Measurements from ENCODE around the gene NTRK3.

NTRK3 gene

DNA sequence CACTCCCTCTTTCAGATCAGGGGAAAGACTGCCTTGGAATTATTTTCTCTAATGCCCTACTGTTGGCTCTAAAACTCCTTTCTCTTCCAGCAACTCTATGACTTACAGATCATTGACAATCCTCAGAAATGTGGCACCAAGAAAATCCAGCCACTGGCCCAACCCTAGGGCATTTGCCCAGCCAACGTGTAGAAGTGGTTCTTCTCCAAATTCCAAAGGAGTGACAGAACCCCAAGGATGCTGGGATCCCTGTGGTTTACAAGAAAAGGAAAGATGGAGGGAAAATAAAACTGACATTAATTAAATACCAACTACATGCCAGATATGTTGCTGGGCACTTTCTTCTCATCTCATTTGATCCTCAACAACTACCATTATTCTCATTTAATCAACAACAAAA lies 216.0 kb downstream of the NTRK3 start:
- TF ChIP-seq FOXP2 (optimal IDR thresholded peaks at IDR 0.05; ENCODE audit: borderline replicate concordance, extremely low read depth, extremely low read length, insufficient read depth) (no peak), TAF1 (IDR thresholded peaks at IDR 0.05; ENCODE audit: borderline replicate concordance, insufficient read depth, low read length) (no peak), POLR2AphosphoS5 (IDR thresholded peaks at IDR 0.05; ENCODE audit: low read depth, low read length) (no peak), SIN3A (IDR thresholded peaks at IDR 0.05; ENCODE audit: borderline replicate concordance, insufficient read depth, low read length) (no peak)
- TF ChIP-seq, protein P1, sequence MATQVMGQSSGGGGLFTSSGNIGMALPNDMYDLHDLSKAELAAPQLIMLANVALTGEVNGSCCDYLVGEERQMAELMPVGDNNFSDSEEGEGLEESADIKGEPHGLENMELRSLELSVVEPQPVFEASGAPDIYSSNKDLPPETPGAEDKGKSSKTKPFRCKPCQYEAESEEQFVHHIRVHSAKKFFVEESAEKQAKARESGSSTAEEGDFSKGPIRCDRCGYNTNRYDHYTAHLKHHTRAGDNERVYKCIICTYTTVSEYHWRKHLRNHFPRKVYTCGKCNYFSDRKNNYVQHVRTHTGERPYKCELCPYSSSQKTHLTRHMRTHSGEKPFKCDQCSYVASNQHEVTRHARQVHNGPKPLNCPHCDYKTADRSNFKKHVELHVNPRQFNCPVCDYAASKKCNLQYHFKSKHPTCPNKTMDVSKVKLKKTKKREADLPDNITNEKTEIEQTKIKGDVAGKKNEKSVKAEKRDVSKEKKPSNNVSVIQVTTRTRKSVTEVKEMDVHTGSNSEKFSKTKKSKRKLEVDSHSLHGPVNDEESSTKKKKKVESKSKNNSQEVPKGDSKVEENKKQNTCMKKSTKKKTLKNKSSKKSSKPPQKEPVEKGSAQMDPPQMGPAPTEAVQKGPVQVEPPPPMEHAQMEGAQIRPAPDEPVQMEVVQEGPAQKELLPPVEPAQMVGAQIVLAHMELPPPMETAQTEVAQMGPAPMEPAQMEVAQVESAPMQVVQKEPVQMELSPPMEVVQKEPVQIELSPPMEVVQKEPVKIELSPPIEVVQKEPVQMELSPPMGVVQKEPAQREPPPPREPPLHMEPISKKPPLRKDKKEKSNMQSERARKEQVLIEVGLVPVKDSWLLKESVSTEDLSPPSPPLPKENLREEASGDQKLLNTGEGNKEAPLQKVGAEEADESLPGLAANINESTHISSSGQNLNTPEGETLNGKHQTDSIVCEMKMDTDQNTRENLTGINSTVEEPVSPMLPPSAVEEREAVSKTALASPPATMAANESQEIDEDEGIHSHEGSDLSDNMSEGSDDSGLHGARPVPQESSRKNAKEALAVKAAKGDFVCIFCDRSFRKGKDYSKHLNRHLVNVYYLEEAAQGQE (IDR thresholded peaks at IDR 0.05; ENCODE audit: insufficient read depth in 1 of 2, low read depth in 2 of 2, low read length in 2 of 2): no peak

GRCh38 chr15:88038261-88038660 lies 218.3 kb downstream of the NTRK3 start:
- TF ChIP-seq TAF1 (IDR thresholded peaks at IDR 0.05; ENCODE audit: borderline replicate concordance, insufficient read depth, low read length) (no peak), FOXP2 (optimal IDR thresholded peaks at IDR 0.05; ENCODE audit: borderline replicate concordance, extremely low read depth, extremely low read length, insufficient read depth) (no peak), SIN3A (IDR thresholded peaks at IDR 0.05; ENCODE audit: borderline replicate concordance, insufficient read depth, low read length) (no peak), POLR2AphosphoS5 (IDR thresholded peaks at IDR 0.05; ENCODE audit: low read depth, low read length) (no peak)
- TF ChIP-seq, protein P1 (IDR thresholded peaks at IDR 0.05; ENCODE audit: insufficient read depth in 1 of 2, low read depth in 2 of 2, low read length in 2 of 2): no peak

- TF ChIP-seq, protein P1 (IDR thresholded peaks at IDR 0.05; ENCODE audit: insufficient read depth in 1 of 2, low read depth in 2 of 2, low read length in 2 of 2): no peak
- no peak for TF ChIP-seq SIN3A (IDR thresholded peaks at IDR 0.05; ENCODE audit: borderline replicate concordance, insufficient read depth, low read length)
- no peak for TF ChIP-seq FOXP2 (optimal IDR thresholded peaks at IDR 0.05; ENCODE audit: borderline replicate concordance, extremely low read depth, extremely low read length, insufficient read depth)
- TF ChIP-seq TAF1 (IDR thresholded peaks at IDR 0.05; ENCODE audit: borderline replicate concordance, insufficient read depth, low read length): no peak
- no peak for TF ChIP-seq POLR2AphosphoS5 (IDR thresholded peaks at IDR 0.05; ENCODE audit: low read depth, low read length)
Observed at GRCh38 chr15:88036154-88036839, 220.2 kb downstream of the NTRK3 start.

DNA sequence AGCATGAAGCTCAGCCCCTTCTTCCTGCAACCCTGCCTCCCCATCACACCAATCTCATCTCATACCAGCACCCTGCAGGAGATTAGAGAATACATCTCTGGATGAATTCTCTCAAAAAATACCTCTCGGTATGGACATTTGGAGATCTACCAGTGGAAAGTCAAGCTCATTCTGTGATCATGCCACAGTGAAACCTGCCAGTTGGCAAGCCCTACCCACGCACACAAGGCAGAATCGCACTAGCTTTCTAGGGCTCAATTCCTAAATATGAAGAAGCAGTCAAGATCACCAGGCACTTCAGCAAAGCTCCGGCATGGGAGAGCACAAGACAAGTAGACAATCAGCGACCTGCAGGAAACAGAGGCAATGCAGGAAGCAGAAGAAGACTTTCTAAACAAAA lies 221.2 kb downstream of the NTRK3 start:
- TF ChIP-seq FOXP2 (optimal IDR thresholded peaks at IDR 0.05; ENCODE audit: borderline replicate concordance, extremely low read depth, extremely low read length, insufficient read depth): no peak
- no peak for TF ChIP-seq TAF1 (IDR thresholded peaks at IDR 0.05; ENCODE audit: borderline replicate concordance, insufficient read depth, low read length)
- TF ChIP-seq, protein P1 (IDR thresholded peaks at IDR 0.05; ENCODE audit: insufficient read depth in 1 of 2, low read depth in 2 of 2, low read length in 2 of 2): no peak
- TF ChIP-seq POLR2AphosphoS5 (IDR thresholded peaks at IDR 0.05; ENCODE audit: low read depth, low read length): no peak
- no peak for TF ChIP-seq SIN3A (IDR thresholded peaks at IDR 0.05; ENCODE audit: borderline replicate concordance, insufficient read depth, low read length)

Data from PFSK-1 (cell line).